HUES64 (cell line): ENCODE data around the gene RAB11FIP5.
"Not testable (repeated sequence)": the region's sequence is repeated elsewhere in the genome, so short reads cannot be mapped to it uniquely, and the experiment has no call there.

ENCODE experiments used
- H3K27ac ChIP-seq: 2 replicates; pipeline ENCODE4 v1.7.0; 2013; ENCODE audit warnings: low read depth, low read length, inconsistent platforms
- H3K27me3 ChIP-seq: 2 replicates; pipeline ENCODE4 v1.6.1; 2013; ENCODE audit warnings: mild to moderate bottlenecking, low read length; ENCODE audit not compliant: insufficient read depth
- H3K36me3 ChIP-seq: 2 replicates; pipeline ENCODE4 v1.6.1; 2013; ENCODE audit warnings: mild to moderate bottlenecking, low read length; ENCODE audit not compliant: insufficient read depth
- H3K4me1 ChIP-seq: 2 replicates; pipeline ENCODE4 v1.6.1; 2013; ENCODE audit warnings: mild to moderate bottlenecking, low read length, moderate library complexity; ENCODE audit not compliant: insufficient read depth
- H3K4me3 ChIP-seq: 2 replicates; pipeline ENCODE4 v1.5.1; 2013; ENCODE audit warnings: mild to moderate bottlenecking, low read length, moderate library complexity
- H3K9ac ChIP-seq: 2 replicates; pipeline ENCODE4 v1.6.1; 2013; ENCODE audit warnings: mild to moderate bottlenecking, low read depth, low read length
- H3K9me3 ChIP-seq: 2 replicates; pipeline ENCODE4 v1.6.1; 2013; ENCODE audit warnings: low read depth, low read length; ENCODE audit not compliant: insufficient read depth
- WGBS: fragments of 150-250, 120-280 bp; methylation state at CpG from one replicate; pipeline ENCODE4 v1.1.7; 2013; ENCODE audit warnings: missing lambda C conversion rate; 5-methylcytosine and 5-hydroxymethylcytosine counted together

Gene RAB11FIP5

DNA sequence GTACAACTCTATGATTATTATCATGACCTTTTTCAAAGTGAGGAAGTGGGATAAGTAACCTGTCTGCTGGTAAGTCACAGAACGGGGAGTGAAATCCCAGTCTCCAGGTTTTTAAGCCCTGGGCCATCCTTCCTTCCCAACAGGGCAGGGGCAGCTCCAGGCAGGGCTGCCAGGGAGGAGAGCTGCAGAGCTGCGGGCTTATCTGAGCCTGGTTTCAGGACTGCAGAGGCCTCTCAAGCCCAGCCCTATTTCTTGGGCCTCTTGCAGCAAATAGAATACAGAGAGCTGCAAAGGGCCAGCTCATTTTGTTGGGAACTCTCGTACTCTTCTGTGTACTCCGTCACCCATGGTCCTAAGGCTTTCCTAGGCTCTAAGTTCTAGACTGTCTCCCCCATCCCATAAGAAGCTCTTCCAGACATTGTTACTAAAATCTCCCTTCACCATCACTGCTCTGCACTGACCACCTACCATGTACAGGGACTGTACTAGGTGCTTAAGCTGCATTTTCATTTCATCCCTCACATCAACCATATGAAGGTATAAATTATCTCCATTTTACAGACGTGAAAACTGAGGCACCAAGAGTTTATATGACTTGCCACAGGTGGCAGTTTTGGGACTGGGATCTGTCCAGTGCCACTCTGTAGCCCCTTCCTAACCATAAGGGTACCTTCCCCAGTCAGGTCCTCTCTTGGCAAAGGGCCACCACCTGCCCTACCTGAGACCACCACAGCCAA lies 3.1 kb downstream of the RAB11FIP5 start:
- peaks cover 26% of the 10 kb centered on the region for H3K27me3 ChIP-seq
- no peaks in the 10 kb centered on the region for H3K36me3 ChIP-seq
- H3K4me3 ChIP-seq = no peak overlapping the region
- H3K9me3 ChIP-seq = no peaks in the 10 kb centered on the region
- 91% methylated on average over 5 of the region's 5 CpGs for WGBS
- peaks cover 14% of the 10 kb centered on the region; the same call in 1 of the 2 replicates for H3K4me1 ChIP-seq
- H3K27ac ChIP-seq = no peak overlapping the region
- H3K9ac ChIP-seq = no peak overlapping the region

- H3K9me3 ChIP-seq = no peaks in the 10 kb centered on the region
- WGBS = 86% methylated on average over 12 of the region's 12 CpGs
- no peak overlapping the region for H3K27ac ChIP-seq
- H3K36me3 ChIP-seq = no peaks in the 10 kb centered on the region
- H3K4me3 ChIP-seq = no peak overlapping the region
- H3K9ac ChIP-seq = no peak overlapping the region
- H3K27me3 ChIP-seq = peaks cover 10% of the 10 kb centered on the region
- peaks cover 19% of the 10 kb centered on the region for H3K4me1 ChIP-seq
Observed at GRCh38 chr2:73107211-73107926, 5.4 kb downstream of the RAB11FIP5 start.

- Histone ChIP-seq H3K36me3 (no peaks in the 10 kb centered on the region), H3K9ac (no peak overlapping the region), H3K4me3 (no peak overlapping the region), H3K27ac (no peak overlapping the region), H3K27me3 (peaks cover 4% of the 10 kb centered on the region), H3K9me3 (no peaks in the 10 kb centered on the region), H3K4me1 (peaks cover 24% of the 10 kb centered on the region)
- WGBS = 90% methylated on average over 3 of the region's 3 CpGs
Observed at GRCh38 chr2:73106791-73107190, 6.0 kb downstream of the RAB11FIP5 start.

DNA sequence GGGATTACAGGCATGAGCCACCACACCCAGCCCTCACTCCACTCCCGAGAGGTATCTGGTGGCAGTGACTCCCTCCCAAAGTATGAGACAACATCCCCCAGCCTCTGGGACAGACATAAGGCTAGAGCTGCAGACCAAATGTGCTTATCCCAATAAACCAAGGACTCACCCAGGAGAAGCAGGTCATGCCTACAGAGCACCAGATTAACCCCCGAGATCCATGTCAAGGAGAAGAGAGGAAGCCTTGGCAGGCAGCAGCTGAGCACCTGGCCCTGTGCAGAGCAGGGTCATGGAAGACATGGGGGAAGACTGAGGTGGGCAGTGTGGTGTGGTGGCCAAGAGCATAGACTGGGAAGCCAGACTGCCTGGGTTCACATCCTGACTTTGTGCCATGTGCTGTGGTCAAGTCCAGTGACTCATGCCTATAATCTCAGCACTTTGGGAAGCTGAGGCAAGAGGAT lies 7.2 kb downstream of the RAB11FIP5 start:
- H3K27me3 ChIP-seq = no peaks in the 10 kb centered on the region
- H3K9me3 ChIP-seq = no peaks in the 10 kb centered on the region
- WGBS = 92% methylated on average over 2 of the region's 2 CpGs
- no peak overlapping the region for H3K27ac ChIP-seq
- H3K9ac ChIP-seq = no peak overlapping the region
- H3K4me1 ChIP-seq = peaks cover 19% of the 10 kb centered on the region
- no peaks in the 10 kb centered on the region for H3K36me3 ChIP-seq
- no peak overlapping the region for H3K4me3 ChIP-seq

DNA sequence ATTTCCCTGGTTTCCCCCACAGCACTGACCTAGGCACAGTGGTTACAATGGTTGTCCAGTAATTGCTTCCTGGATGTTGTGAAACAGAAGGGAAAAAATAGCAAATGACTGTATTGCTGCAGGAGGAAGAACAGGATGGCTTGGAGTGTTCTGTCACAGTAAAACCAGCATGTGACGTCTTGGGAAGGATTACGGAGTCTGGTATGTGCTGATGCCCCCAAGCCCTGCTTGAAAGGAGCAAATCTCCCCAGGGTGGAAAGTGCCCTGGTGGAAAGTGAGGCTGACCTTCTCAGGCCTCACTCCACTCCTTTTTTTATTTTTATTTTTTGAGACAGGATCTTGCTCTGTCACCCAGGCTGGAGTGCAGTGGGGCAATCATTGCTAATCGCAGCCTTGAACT lies 7.8 kb downstream of the RAB11FIP5 start:
- Histone ChIP-seq H3K27me3 (no peaks in the 10 kb centered on the region), H3K27ac (no peak overlapping the region), H3K36me3 (no peaks in the 10 kb centered on the region), H3K4me3 (no peak overlapping the region), H3K4me1 (peaks cover 15% of the 10 kb centered on the region), H3K9me3 (no peaks in the 10 kb centered on the region), H3K9ac (no peak overlapping the region)
- WGBS = 97% methylated on average over 3 of the region's 3 CpGs

GRCh38 chr2:73103018-73103542 lies 9.7 kb downstream of the RAB11FIP5 start:
- H3K4me1 ChIP-seq = peaks cover 15% of the 10 kb centered on the region
- H3K27ac ChIP-seq = no peak overlapping the region
- no peaks in the 10 kb centered on the region for H3K36me3 ChIP-seq
- 99% methylated on average over 2 of the region's 2 CpGs for WGBS
- no peaks in the 10 kb centered on the region for H3K27me3 ChIP-seq
- no peaks in the 10 kb centered on the region for H3K9me3 ChIP-seq
- no peak overlapping the region for H3K4me3 ChIP-seq
- no peak overlapping the region; the same call in 1 of the 2 replicates for H3K9ac ChIP-seq

- Histone ChIP-seq H3K27ac (no peak overlapping the region), H3K9ac (no peak overlapping the region), H3K4me3 (no peak overlapping the region), H3K36me3 (no peaks in the 10 kb centered on the region), H3K9me3 (no peaks in the 10 kb centered on the region), H3K4me1 (peaks cover 15% of the 10 kb centered on the region), H3K27me3 (no peaks in the 10 kb centered on the region)
- WGBS = 70% methylated on average over 12 of the region's 12 CpGs
Observed at GRCh38 chr2:73101626-73102256, 11.0 kb downstream of the RAB11FIP5 start.

GRCh38 chr2:73100956-73101355 lies 11.8 kb downstream of the RAB11FIP5 start:
- Histone ChIP-seq H3K4me3 (no peak overlapping the region), H3K27me3 (no peaks in the 10 kb centered on the region), H3K27ac (no peak overlapping the region), H3K9me3 (no peaks in the 10 kb centered on the region), H3K4me1 (peaks cover 15% of the 10 kb centered on the region), H3K9ac (no peak overlapping the region), H3K36me3 (no peaks in the 10 kb centered on the region)
- WGBS = 92% methylated on average over 4 of the region's 4 CpGs

- 94% methylated on average over 3 of the region's 3 CpGs for WGBS
- Histone ChIP-seq H3K9me3 (no peaks in the 10 kb centered on the region), H3K9ac (no peak overlapping the region), H3K27me3 (no peaks in the 10 kb centered on the region), H3K27ac (no peak overlapping the region), H3K36me3 (no peaks in the 10 kb centered on the region), H3K4me3 (no peak overlapping the region), H3K4me1 (peaks cover 15% of the 10 kb centered on the region)
Observed at GRCh38 chr2:73099486-73099885, 13.3 kb downstream of the RAB11FIP5 start.

GRCh38 chr2:73095910-73096309 lies 16.8 kb downstream of the RAB11FIP5 start:
- no peak overlapping the region for H3K4me3 ChIP-seq
- H3K9me3 ChIP-seq = no peaks in the 10 kb centered on the region
- no peak overlapping the region for H3K27ac ChIP-seq
- H3K9ac ChIP-seq = no peak overlapping the region
- no peaks in the 10 kb centered on the region for H3K4me1 ChIP-seq
- H3K36me3 ChIP-seq = no peaks in the 10 kb centered on the region
- no peaks in the 10 kb centered on the region for H3K27me3 ChIP-seq
- WGBS = 88% methylated on average over 1 of the region's 3 CpGs

GRCh38 chr2:73093601-73094218 lies 19.0 kb downstream of the RAB11FIP5 start:
- H3K36me3 ChIP-seq, H3K9me3 ChIP-seq, H3K27me3 ChIP-seq, H3K27ac ChIP-seq, H3K4me1 ChIP-seq, H3K9ac ChIP-seq, H3K4me3 ChIP-seq: not testable (repeated sequence)
- WGBS = 94% methylated on average over 17 of the region's 17 CpGs
